ENCODE data around the gene TOMM34. TPM values are rescaled to one million over a fixed set of nuclear protein-coding genes. Genes with fewer than 3 reads are reported as not detected.

TOMM34 gene
- total RNA-seq, 3 donors from 2014 or later (not counting 1 experiment from before 2014, with no cell fraction given) = 8.5 to 9.2 (median 8.8) TPM

DNA sequence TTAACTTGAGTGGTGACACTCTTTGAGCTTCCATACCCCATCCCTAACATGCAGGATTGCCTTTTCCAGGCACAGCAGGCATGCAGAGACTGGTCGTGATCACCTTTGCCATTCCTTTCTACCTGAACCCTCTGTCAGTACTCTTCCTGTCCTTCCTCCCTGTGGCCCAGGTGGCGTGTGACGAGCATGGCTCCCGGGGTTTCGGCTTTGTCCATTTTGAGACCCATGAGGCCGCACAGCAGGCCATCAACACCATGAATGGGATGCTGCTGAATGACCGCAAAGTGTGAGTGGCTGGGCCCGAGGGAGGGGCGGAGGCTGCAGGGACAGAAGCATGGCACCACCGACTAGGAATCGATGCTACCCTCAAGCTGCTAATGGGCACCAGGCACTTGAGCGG lies 43.6 kb downstream of the TOMM34 start:
- TF ChIP-seq, protein P1, sequence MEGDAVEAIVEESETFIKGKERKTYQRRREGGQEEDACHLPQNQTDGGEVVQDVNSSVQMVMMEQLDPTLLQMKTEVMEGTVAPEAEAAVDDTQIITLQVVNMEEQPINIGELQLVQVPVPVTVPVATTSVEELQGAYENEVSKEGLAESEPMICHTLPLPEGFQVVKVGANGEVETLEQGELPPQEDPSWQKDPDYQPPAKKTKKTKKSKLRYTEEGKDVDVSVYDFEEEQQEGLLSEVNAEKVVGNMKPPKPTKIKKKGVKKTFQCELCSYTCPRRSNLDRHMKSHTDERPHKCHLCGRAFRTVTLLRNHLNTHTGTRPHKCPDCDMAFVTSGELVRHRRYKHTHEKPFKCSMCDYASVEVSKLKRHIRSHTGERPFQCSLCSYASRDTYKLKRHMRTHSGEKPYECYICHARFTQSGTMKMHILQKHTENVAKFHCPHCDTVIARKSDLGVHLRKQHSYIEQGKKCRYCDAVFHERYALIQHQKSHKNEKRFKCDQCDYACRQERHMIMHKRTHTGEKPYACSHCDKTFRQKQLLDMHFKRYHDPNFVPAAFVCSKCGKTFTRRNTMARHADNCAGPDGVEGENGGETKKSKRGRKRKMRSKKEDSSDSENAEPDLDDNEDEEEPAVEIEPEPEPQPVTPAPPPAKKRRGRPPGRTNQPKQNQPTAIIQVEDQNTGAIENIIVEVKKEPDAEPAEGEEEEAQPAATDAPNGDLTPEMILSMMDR (IDR thresholded peaks at IDR 0.05) = no peak
- Mint-ChIP-seq H3K4me3 (no peak overlapping the region), H3K27me3 (ENCODE audit: low read depth in 2 of 2) (no peaks in the 10 kb centered on the region), H3K27ac (no peak overlapping the region), H3K36me3 (no peaks in the 10 kb centered on the region), H3K4me1 (no peaks in the 10 kb centered on the region), H3K9me3 (no peaks in the 10 kb centered on the region)
- no peaks in the 10 kb centered on the region for H3K4me1 ChIP-seq (ENCODE audit: control insufficient read depth, insufficient read depth, low read length)
- no peak for ATAC-seq
- DNase-seq = no peak
- H3K4me3 ChIP-seq (ENCODE audit: low read length) = no peak overlapping the region
- H3K36me3 ChIP-seq (ENCODE audit: control insufficient read depth, insufficient read depth, low read length) = peaks cover 3% of the 10 kb centered on the region
- intact Hi-C loops (cut with micrococcal nuclease) = no loop called here
- H3K27me3 ChIP-seq (ENCODE audit: control insufficient read depth, insufficient read depth, low read length) = no peaks in the 10 kb centered on the region
- no peaks in the 10 kb centered on the region for H3K9me3 ChIP-seq (ENCODE audit: control insufficient read depth, insufficient read depth, low read length)
- WGBS (ENCODE audit: insufficient coverage) = 98% methylated on average over 12 of the region's 12 CpGs
- no peak overlapping the region for H3K27ac ChIP-seq (ENCODE audit: low read length)

DNA sequence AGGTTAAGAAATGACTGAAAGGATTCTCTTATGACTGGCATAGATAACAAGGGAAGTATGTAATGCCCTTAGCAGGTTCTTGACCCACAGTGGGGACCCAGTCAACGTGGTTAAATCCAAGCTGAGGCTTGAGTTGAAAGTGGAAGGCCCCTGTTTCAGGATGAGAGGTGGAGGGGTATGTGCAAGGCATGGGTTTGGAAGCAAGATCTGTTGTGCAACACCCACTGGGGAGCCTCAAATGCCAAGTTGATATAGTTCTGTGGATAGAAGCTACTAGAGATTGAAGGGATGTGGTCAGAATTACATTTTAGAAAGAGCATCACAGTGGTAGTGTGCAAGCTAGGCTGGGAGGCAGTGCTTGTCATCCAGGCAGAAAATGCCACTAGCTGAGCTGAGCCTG lies 45.3 kb downstream of the TOMM34 start:
- Mint-ChIP-seq H3K36me3 (no peaks in the 10 kb centered on the region), H3K27ac (no peak overlapping the region), H3K27me3 (ENCODE audit: low read depth in 2 of 2) (no peaks in the 10 kb centered on the region), H3K4me1 (peaks cover 0 to 8% of the 10 kb centered on the region in 2 donors), H3K4me3 (no peak overlapping the region), H3K9me3 (no peaks in the 10 kb centered on the region)
- TF ChIP-seq, protein P1 (IDR thresholded peaks at IDR 0.05) = no peak
- no peaks in the 10 kb centered on the region for H3K27me3 ChIP-seq (ENCODE audit: control insufficient read depth, insufficient read depth, low read length)
- DNase-seq (no peak), ATAC-seq (no peak)
- peaks cover 3% of the 10 kb centered on the region for H3K36me3 ChIP-seq (ENCODE audit: control insufficient read depth, insufficient read depth, low read length)
- WGBS (ENCODE audit: insufficient coverage) = 73% methylated on average over 1 of the region's 1 CpG
- intact Hi-C loops (cut with micrococcal nuclease) = no loop called here
- H3K4me1 ChIP-seq (ENCODE audit: control insufficient read depth, insufficient read depth, low read length) = peaks cover 8% of the 10 kb centered on the region
- H3K27ac ChIP-seq (ENCODE audit: low read length) = no peak overlapping the region
- H3K4me3 ChIP-seq (ENCODE audit: low read length) = no peak overlapping the region
- no peaks in the 10 kb centered on the region for H3K9me3 ChIP-seq (ENCODE audit: control insufficient read depth, insufficient read depth, low read length)

DNA sequence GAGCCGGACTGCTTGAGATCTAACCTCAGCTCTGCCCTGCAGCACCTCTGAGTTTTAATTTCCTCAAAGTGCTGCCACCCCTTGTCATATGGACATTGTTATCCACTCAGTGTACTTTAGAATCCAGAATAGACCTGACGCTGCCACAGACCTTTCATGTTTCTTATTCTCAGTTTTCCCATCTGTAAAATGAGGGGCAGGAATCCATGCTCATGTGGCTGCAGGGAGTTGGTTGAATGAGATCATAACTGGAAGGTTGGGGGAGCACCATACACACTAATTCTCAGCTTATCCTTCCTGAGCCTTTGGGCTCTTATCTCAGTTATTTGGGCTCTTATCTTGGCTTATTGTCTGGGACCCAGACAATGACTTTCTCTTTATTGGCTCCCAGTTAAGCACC lies 48.0 kb downstream of the TOMM34 start:
- DNase-seq (no peak), ATAC-seq (no peak)
- Mint-ChIP-seq H3K4me1 (peaks cover 16 to 19% of the 10 kb centered on the region in 2 donors), H3K4me3 (peak overlapping the region; percentile 28), H3K9me3 (no peaks in the 10 kb centered on the region), H3K27me3 (ENCODE audit: low read depth in 2 of 2) (no peaks in the 10 kb centered on the region), H3K27ac (no peak overlapping the region), H3K36me3 (no peaks in the 10 kb centered on the region)
- Histone ChIP-seq H3K9me3 (ENCODE audit: control insufficient read depth, insufficient read depth, low read length) (no peaks in the 10 kb centered on the region), H3K36me3 (ENCODE audit: control insufficient read depth, insufficient read depth, low read length) (peaks cover 7% of the 10 kb centered on the region), H3K27me3 (ENCODE audit: control insufficient read depth, insufficient read depth, low read length) (no peaks in the 10 kb centered on the region), H3K4me1 (ENCODE audit: control insufficient read depth, insufficient read depth, low read length) (peaks cover 14% of the 10 kb centered on the region), H3K27ac (ENCODE audit: low read length) (no peak overlapping the region), H3K4me3 (ENCODE audit: low read length) (no peak overlapping the region)
- intact Hi-C loops (cut with micrococcal nuclease) = no loop called here
- WGBS (ENCODE audit: insufficient coverage) = 100% methylated on average over 1 of the region's 2 CpGs
- TF ChIP-seq, protein P1 (IDR thresholded peaks at IDR 0.05) = no peak

DNA sequence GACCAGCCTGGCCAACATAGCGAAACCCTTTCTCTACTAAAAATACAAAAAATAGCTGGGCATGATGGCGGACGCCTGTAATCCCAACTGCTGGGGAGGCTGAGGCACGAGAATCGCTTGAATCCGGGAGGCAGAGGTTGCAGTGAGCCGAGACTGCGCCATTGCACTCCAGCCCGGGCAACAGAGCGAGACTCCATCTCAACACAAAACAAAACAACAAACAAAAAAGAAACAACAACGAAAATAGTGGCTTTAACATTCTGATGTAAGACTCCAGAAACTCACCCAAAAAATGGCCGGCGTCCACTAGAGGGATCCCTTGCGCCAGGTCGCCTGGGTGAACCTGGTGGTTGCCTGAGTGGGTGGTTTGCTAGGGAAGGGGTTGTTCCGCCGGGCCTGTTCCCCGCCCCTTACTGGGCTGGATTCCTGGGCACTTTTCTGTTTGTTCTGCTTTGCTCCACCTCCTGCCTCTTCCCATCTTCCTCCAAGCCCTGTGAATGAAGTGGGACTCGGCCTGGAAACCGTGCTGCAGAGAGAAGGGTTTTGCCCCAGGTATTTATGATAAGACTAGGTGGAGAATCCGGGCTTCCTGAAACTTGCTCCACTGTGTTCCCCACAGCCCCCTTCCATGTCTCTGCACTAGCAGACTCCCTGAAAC lies 48.8 kb downstream of the TOMM34 start:
- Histone ChIP-seq H3K27me3 (ENCODE audit: control insufficient read depth, insufficient read depth, low read length) (no peaks in the 10 kb centered on the region), H3K9me3 (ENCODE audit: control insufficient read depth, insufficient read depth, low read length) (no peaks in the 10 kb centered on the region), H3K4me1 (ENCODE audit: control insufficient read depth, insufficient read depth, low read length) (peaks cover 14% of the 10 kb centered on the region), H3K27ac (ENCODE audit: low read length) (no peak overlapping the region), H3K36me3 (ENCODE audit: control insufficient read depth, insufficient read depth, low read length) (peaks cover 15% of the 10 kb centered on the region), H3K4me3 (ENCODE audit: low read length) (no peak overlapping the region)
- H3K36me3 Mint-ChIP-seq = no peaks in the 10 kb centered on the region
- peak overlapping the region; percentile 61 for H3K4me3 Mint-ChIP-seq
- H3K9me3 Mint-ChIP-seq = no peaks in the 10 kb centered on the region
- H3K27me3 Mint-ChIP-seq (ENCODE audit: low read depth in 2 of 2) = no peaks in the 10 kb centered on the region
- TF ChIP-seq, protein P1 (IDR thresholded peaks at IDR 0.05) = no peak
- no peak for ATAC-seq
- intact Hi-C loops (cut with micrococcal nuclease) = no loop called here
- H3K27ac Mint-ChIP-seq = no peak overlapping the region
- peaks cover 16 to 19% of the 10 kb centered on the region in 2 donors for H3K4me1 Mint-ChIP-seq
- peak in 1 of 2 donors; percentile 62 for DNase-seq
- WGBS (ENCODE audit: insufficient coverage) = 72% methylated on average over 20 of the region's 21 CpGs

All from natural killer cell (primary cell).